Activated naive CD4-positive, alpha-beta T cell (primary cell): ENCODE data around the gene SPATA6L.

ENCODE experiments used
- DNase-seq, 4 experiments: peaks; one replicate each; lab custom pipeline; 2025; lab: John Stamatoyannopoulos, UW

The SPATA6L gene, protein sequence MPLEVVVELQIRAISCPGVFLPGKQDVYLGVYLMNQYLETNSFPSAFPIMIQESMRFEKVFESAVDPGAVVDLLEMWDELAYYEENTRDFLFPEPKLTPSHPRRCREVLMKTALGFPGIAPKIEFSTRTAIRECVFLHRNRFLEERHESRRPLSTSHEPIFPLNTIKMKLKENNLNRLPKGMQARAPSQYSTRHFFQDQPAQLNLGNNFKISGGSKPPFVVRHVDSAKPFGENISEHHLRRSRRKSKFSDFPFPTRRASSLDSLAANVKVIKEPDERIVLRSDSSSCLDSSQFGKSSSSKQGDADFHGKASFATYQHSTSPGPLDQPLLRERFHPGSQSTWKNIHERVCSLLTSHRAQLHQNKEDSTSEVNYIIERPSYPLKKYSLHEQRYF

DNA sequence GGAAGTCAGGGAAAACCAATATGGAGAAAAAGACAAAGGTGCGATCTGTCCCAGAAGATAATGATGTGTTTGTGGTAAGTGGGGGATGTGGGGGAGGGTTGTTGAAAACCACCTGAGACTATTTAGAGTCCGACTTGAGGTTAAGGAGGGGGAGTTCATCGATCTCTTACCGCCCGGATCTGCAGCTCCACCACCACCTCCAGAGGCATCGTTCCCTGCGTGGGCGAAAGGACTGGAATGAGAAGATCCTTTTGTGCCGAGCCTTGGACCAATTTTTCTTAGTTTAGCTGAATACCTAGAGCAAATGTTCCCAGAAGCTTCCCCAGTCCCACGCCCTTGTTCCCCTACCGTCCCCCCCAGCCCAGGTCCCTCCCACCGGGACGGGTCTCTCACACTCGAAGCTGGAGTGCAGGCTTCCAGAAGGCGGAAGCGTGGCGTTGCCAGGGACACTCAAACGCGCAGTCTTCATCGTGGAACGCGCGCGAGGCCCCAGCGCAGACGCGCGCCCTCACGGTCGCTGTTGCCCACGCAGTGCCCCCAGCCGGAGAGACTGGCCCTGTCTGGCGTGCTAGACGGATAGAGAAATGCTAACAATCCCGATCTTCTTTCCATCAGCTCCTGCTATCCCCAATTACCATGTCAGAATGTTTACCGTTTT is at the start of gene SPATA6L:
TSS of gene SPATA6L (minus strand) at position 439 of the 658 bp plus-strand sequence. CDS start at position 209, 230 bp downstream.
- DNase-seq = peak in 3 of 4 experiments; percentile 12 to 36 (median 18)

DNA sequence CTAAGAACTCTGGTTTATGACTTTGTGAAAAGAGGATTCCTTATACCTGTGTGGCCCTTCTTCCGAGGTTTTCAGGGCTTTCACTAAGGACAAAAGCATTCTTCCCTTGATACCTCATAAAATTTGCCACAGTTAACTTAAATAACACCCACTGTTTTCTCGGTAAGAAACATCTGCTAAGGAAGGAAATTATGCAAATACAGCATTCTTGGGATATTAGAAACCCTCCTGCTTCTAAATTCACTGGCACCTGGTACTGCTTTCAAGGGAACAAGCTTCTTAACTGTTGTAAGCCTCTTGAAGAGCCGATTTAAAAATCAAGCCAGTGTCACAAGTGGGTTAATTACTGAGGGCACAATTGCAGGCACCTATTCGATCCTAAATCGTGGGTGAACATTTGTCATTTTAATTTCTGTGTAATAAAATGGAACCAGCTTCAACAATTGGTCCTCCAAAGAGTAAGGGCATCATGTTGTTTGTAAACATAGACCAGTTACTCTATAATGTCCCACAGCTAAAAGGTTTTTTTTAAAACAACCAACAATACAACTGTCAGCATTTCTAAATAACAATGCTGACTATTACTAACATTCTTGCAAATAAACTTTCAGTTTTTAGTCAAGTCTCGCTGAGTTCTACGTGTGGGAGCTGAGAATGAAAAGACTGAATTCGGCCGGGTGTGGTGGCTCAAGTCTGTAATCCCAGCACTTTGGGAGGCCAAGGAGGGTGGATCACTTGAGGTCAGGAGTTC is 48.2 kb upstream of the SPATA6L start:
- DNase-seq = no peak

DNA sequence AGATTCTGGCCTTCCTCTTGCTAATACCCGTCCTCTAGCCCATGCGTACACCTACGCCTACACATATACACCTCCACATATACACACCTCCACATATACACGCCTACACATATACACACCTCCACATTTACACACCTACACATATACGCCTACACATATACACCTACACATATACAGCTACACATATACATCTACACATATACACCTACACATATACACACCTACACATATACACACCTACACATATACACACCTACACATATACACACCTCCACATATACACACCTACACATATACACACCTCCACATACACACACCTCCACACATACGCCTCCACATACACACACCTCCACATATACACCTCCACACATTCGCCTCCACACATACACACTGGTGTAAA is 47.6 kb upstream of the SPATA6L start:
- DNase-seq = no peak

DNA sequence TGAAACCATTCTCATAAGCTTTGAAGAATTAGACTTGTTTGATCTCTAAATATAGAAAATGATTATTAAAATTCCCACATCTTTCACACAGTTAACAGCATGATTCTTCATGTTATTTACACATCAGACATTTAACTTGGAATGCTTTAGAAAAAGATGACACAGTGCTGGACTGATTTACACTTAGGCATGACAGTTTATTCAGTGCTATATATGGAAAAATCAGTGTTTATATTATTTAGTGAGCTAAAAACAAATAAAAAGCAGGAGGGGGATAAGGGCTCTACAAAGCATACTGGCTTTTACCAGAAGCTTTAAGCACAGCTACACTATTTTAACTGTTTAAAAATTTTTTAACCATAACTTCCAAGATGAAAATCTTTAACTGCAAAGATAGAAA is 43.1 kb upstream of the SPATA6L start:
- DNase-seq = no peak

DNA sequence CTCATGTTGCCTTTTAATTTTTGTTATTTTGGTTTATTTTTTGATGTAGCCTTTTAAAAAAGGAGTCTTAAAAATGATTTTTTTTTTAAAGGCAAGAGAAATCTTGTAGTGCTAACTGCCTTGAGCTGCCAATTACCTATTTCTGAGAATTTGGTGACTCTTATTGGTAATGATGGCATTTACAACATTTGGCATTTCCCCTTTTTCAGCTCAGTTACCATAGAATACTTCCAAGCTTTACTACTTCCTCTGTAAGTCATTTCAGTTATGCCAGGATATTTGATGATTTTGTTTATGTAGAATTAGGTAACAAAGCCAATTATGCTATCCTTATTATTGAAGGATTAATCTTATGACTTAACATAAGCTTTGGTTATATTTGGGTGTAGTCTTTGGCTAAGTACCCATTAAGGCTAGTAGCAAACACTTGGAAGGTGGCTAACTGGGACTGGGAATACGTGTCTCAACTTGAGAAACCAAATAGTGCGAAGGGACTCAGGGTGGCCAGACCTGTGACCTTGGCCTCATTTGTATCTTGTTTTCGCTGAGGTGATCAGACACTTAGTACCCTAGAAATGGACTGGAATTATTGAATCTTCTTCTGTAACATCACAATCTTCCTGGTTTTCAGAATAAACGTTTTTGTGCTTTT is 40.8 kb upstream of the SPATA6L start:
- no peak for DNase-seq

DNA sequence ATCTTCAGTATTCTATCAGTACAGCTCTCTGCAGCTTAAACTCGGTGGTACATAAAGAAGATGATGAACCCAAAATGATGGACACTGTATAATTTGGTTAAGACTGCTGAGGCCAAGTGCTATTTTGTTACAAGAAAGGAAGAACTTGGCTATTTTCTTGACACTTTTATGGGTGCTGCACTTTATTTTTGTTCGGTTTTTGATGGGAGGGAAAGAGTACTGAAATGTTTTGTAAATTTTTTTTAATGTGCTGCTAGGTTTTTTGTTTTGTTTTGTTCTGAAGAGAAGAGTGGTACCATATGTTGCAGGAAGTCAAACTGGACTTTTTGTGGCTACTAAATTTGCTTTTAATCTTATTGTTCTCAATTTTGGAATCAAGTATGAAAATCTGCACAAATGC is 39.7 kb upstream of the SPATA6L start:
- DNase-seq = no peak

DNA sequence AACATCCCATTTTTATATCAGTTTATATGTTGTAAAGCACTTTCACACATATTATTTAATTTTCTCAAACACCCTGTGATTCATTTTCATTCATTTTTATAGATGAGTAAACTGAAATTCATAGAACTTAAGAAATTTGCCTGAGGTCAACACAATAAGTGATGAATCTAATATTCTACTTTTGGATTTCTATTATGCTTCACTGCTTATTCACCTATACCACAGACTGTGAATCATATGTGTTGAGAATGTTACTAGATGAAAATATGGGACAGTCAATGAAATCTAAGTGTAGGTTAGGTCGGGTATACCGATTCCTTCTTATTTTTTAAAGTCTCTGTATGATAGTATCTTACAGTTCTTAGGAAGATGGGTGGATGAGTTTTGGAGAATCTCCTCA is 37.8 kb upstream of the SPATA6L start:
- DNase-seq = no peak

DNA sequence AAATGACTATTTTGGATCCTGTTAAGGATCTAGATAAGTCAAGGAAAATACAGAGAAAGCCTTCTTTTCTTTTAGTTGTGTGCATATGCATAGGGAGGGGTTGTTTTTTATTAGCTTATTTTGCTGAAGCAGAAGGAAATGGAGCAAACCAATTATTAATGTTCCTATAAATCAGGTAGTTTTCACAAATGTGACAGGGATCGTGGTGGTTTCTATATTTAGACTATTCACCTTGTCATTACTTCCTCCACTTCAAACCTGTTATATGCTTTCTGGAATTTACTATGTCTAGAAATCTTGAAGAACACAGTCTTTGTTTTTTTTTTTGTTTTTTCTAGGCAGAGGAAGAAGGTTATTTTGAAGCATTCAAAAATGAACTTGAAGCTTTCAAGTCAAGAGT is 35.2 kb upstream of the SPATA6L start:
- no peak for DNase-seq

DNA sequence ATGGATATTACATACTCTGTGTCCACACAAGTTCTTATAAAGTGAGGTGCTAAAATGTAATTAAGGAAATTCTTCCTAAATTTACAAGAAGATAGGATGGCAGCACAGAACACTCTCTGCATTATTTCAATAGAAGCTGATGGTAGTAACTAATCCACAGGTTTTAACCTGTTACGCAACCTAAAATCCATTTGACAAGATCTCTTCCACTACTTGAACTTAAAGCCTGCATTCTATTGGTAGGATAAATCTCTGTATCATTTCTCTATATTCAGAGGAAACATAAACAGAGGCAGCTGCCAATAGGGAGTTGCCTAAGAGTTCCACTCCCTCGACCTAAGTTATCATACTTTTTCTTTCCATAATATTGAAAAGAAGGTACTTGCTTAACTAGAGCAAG is 34.7 kb upstream of the SPATA6L start:
- DNase-seq = no peak

DNA sequence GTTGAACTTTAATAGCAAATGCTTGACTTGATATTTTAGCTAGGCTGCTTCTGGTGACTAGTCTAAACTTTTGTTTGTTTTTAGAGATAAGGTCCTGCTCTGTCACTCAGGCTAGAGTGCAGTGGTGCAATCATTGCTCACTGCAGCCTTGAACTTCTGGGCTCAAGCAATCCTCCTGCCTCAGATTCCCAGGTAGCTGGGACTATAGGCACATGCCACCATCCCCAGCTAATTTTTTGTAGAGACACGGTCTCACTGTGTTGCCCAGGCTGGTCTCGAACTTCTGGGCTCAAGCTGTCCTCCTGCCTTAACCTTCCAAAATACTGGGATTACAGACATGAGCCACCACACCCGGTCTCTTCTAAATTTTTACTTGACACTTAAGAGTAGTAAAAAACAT is 33.8 kb upstream of the SPATA6L start:
- DNase-seq = no peak

DNA sequence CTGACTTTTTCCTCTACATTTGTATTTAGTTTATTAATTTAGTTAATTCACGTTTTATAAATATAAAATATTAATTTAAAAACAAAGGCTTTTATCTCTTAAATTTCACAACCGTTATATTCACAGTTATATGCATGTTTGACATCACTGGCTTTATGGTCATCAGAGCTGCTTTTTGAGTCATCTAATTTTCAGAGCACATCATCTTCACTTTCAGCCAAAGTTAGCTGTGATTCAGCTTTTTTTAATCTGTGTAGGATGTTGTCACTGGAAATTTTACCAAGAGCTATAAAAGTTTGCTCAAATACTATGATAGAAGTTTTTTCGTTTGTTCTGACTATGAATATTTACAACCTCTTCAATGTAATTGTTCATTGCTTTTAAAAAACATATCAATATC is 25.5 kb upstream of the SPATA6L start:
- DNase-seq = no peak

DNA sequence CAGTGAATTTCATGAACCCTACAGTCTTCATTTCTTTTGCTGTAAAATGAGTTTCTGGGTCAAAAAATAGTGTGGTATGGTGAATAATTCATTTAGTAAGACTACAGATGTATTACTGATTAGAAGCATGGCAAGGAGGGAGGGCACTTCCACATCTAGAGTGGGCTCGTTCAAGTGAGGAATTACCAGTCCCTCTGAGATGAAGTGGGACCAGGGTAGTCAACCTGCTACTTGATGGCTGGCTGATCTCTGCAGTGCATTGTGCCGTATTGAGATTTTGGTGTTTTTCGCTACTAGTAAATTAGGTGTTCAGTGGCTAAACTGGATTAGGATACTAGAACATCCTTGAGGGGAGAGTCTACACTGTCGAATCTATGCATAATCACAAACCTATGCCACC is 23.9 kb upstream of the SPATA6L start:
- no peak for DNase-seq

DNA sequence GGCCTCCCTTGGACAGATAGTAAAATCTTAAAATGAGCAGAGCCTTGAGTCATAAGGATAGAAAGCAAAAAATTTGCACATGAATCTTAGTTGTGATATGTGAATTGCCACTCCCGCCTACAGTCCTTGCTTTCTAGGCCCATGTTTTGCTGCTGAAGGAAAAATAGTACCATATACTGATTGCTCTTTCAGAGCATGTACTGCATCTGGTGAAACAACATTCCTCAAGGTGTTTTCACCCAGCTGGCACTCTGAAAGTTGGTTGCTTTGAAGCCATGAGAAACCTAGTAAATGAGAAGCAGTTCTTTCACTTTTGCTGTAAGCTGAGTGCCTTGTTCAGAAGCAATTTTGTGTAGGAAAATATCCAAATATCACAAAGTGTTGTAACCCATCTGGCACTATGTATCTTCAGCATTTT is 23.4 kb upstream of the SPATA6L start:
- no peak for DNase-seq

DNA sequence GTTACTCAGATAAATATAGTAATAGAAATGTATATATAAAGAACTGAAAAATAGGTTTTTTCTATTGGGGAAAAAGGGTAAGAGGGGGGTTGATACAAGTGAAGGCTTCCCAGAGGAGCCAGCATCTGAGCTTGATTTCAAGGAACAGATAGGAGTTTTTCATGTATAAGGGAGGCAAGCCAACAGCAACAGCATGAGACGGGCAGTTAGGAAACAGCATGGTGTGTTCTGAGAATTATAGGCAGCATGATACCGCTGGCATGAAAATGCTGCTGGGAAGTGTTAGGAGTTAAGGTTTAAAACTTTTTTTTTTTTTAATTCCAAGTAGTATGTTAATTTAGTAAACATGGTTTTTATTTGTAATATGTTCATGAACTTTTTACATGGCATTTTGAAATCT is 22.7 kb upstream of the SPATA6L start:
- DNase-seq = no peak

DNA sequence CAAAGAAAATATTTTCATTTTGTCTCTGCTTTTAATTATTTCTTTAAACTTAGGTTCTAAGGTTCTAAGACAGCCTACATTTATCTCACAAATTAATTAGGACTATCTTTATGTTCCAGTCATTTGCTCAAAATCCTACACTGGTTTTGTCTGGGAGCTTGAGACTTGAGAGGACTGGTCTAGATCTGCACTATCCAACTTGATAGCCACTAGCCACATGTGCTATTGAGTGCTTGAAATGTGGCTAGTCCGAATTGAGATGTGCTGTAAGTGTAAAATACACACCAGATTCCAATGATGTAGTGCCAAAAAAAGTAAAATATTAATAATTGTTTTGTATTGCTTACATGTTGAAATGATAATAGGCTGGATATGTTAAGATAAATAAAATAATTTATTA is 20.3 kb upstream of the SPATA6L start:
- no peak for DNase-seq

DNA sequence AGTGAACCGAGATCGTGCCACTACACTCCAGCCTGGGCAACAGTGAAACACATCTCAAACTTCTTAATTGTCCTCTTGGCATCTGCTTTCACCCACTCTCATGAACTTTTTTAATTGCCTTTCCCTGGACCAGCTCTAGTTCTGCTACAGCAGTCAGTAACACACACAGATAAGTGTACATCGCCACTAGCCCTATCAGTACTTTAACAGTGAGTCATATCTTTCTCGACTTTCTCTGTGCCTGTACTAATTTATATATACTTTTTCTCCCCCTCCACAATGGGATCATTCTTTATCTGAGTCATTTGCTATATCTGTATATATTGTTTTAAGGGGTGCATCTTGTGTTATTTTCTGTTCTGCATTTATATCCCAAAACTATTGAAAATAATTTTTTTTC is 19.8 kb upstream of the SPATA6L start:
- DNase-seq = no peak

DNA sequence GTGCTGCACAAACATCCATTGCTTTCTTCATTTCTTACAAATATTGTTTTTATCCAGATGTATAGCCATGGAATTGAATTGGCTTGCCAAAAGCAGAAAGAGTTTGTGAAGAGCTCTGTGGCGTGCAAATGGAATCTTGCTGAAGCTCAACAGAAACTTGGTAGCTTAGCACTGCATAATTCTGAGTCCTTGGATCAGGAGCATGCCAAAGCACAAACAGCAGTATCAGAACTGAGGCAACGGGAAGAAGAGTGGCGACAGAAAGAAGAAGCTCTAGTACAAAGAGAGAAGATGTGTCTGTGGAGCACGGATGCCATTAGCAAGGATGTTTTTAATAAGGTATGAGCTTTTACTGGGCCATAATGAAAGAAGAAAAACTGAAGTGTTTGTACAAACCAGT is 18.5 kb upstream of the SPATA6L start:
- DNase-seq = no peak

DNA sequence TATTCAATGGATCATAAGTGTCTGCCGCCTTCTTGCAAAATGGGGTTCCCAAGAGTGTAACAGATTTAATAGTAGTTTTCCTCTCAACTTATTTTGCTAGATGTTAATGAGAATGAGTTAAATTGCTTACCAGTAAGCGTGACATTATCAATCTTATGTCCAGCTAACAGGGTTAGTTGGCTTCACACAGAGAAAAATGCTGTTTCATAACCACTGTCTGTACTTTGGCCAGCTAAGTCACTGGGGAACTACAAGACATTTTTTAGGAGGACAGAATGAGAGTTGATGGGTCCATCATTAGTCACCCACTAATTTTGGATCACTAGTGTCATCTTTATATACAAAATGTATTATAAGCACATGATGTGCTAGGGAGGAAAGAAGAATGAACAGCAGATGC is 14.5 kb upstream of the SPATA6L start:
- no peak for DNase-seq

DNA sequence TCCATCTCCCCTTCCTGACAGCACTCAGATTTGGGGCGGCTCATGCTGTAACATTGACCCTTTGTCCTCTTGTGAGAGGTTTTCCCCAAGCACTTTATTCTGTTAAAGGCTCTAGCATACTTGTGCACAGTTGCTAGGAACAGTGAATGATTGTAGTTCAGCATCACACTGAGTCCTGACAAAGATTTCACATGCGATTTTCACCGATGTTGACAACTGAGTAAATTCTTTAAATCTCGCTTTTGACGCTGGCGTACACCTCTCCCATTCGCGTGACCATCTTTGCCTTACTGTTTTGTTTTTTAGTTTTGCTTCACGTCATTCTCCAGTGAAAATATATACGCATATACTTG is 13.9 kb upstream of the SPATA6L start:
- no peak for DNase-seq

DNA sequence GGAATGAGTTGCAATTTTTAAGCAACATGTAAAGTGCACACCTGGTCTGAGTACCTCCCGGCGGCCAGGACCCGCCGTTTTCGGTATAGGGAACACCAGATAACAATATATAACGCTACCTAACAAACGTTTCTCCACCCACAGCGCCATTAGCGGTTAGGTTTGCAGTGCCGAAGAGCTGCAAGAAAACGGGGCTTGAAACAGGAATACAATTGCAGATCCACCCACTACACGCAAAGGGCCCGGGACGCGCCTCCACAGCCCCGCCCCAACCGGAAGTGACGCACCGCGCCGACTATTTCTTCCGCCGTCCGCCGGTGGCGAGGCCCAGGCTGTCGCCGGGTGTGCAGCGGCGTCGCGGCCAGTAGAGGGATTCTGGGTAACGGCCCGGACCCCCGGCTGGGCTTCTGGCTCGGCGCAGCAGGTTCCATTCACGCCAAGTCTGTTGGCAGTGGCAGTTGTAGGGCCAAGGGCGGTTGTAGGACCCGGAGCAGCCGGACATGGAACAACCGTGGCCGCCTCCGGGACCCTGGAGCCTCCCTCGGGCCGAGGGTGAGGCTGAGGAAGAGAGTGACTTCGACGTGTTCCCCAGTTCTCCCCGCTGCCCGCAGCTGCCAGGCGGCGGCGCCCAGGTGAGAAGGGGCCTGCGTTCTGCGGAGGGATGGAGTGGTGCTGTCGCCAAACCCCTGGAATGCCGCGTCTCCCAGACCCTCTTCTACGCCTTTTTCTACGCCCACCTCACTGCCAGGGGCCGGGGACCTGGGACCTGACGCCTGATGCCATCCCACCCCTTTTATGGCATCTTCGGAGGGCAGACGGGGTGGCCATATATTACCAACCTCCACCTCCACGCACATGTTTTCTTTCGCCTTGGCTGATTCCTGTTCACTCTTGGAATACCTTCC is 13.2 kb upstream of the SPATA6L start, which contains the start of gene CDC37L1:
TSS of gene CDC37L1 (plus strand) at position 302 of the 905 bp plus-strand sequence. CDS start at position 501, 199 bp downstream.
- DNase-seq = peak; percentile 97 to 99 (median 99)

DNA sequence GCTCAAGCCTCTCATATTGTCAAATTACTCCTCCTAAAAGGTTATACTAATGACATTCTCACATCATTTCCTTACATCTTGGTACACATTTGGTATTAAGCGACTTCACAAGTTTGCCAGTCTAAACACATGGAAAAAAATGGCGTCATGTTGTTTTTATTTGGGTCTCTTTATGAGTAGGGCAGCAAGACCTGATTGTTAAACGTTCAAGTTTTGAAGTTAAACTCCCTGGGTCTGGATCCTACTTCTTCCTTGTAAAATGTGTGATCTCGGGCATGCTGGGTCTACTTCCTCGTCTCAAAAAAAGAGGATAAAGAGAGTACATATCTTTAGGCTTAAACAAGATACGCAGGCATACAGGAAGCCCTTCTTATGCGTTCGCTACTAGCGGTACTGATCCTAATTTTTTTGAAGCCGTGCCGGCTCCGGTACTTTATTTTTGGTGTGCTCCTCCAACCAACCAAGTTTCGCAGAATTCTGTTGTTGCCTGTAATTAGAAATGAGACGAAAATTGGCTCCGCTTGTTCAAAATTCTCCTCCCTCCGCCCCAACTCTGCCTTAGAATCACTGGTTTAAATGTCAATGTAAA is 12.5 kb upstream of the SPATA6L start:
- DNase-seq = peak in 1 of 4 experiments; percentile 39
